ENCODE measurements around the gene LFNG. TPM values are rescaled to one million over a fixed set of nuclear protein-coding genes. Genes with fewer than 3 reads are reported as not detected.

The LFNG gene
- total and polyA plus RNA-seq, 2 of the 13 experiments (the other 11 are each of a cell fraction or from before 2014, with no cell fraction given) = 0.44 to 1.5 TPM

- TF ChIP-seq ZNF407 (CRISPR knock-in tag; IDR thresholded peaks at IDR 0.05; ENCODE audit: not compliant biosample characterization) (peak; percentile 73), TOPORS (CRISPR knock-in tag; IDR thresholded peaks at IDR 0.05) (no peak), ZNF768 (CRISPR knock-in tag; IDR thresholded peaks at IDR 0.05) (peak; percentile 25; the same call in 1 of the 2 replicates), ZBTB20 (CRISPR knock-in tag; IDR thresholded peaks at IDR 0.05; ENCODE audit: borderline replicate concordance, low read depth) (no peak), ZNF788 (CRISPR knock-in tag; IDR thresholded peaks at IDR 0.05; ENCODE audit: borderline replicate concordance) (no peak), ZNF34 (CRISPR knock-in tag; IDR thresholded peaks at IDR 0.05; ENCODE audit: borderline replicate concordance) (no peak), GLI4 (CRISPR knock-in tag; IDR thresholded peaks at IDR 0.05; ENCODE audit: borderline replicate concordance) (no peak), ZNF800 (CRISPR knock-in tag; IDR thresholded peaks at IDR 0.05) (no peak), ZNF280D (CRISPR knock-in tag; IDR thresholded peaks at IDR 0.05) (0 out of 2 replicates have a peak, but pooled peaks have one; percentile 31), CBX5 (CRISPR knock-in tag; IDR thresholded peaks at IDR 0.05; ENCODE audit: borderline replicate concordance) (no peak), TIGD3 (CRISPR knock-in tag; IDR thresholded peaks at IDR 0.05; ENCODE audit: borderline replicate concordance) (no peak), ZNF724P (CRISPR knock-in tag; IDR thresholded peaks at IDR 0.05; ENCODE audit: borderline replicate concordance) (no peak)
Observed at GRCh38 chr7:2555121-2556052, 35.8 kb downstream of the LFNG start, which contains the start of gene BRAT1 (continued).

All from HepG2 (cell line).